ENCODE results near the gene GFPT2.

- TF ChIP-seq, protein P1, sequence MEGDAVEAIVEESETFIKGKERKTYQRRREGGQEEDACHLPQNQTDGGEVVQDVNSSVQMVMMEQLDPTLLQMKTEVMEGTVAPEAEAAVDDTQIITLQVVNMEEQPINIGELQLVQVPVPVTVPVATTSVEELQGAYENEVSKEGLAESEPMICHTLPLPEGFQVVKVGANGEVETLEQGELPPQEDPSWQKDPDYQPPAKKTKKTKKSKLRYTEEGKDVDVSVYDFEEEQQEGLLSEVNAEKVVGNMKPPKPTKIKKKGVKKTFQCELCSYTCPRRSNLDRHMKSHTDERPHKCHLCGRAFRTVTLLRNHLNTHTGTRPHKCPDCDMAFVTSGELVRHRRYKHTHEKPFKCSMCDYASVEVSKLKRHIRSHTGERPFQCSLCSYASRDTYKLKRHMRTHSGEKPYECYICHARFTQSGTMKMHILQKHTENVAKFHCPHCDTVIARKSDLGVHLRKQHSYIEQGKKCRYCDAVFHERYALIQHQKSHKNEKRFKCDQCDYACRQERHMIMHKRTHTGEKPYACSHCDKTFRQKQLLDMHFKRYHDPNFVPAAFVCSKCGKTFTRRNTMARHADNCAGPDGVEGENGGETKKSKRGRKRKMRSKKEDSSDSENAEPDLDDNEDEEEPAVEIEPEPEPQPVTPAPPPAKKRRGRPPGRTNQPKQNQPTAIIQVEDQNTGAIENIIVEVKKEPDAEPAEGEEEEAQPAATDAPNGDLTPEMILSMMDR (IDR thresholded peaks at IDR 0.05 in 4 of 5, conservative IDR thresholded peaks at IDR 0.05 in 1 of 5) = peak; percentile 41 to 69 (median 61)
- no peak for TF ChIP-seq POLR2A (IDR thresholded peaks at IDR 0.05)
Observed at GRCh38 chr5:180315762-180316212, 37.3 kb downstream of the GFPT2 start.

Measured in gastrocnemius medialis (tissue), 4 donors.